Measurements from ENCODE around the gene RPP25. TPM values are rescaled to one million over a fixed set of nuclear protein-coding genes. Genes with fewer than 3 reads are reported as not detected.

The RPP25 gene
- total RNA-seq, 1 donor from 2014 or later: 11.3 TPM

GRCh38 chr15:74906450-74907162, 50.0 kb downstream of the RPP25 start, which contains the start of gene FAM219B:
FAM219B (minus strand) TSS chr15:74906851; CDS start chr15:74906800, 51 bp downstream.
- peak within 1 kb of the TSS; percentile 85 for H3K27ac ChIP-seq
- H3K9me3 ChIP-seq: no peaks in the 10 kb centered on the region
- H3K27me3 ChIP-seq: no peaks in the 10 kb centered on the region
- peaks cover 0 to 30% of the 10 kb centered on the region in 2 donors for H3K36me3 ChIP-seq
- TF ChIP-seq, protein P1, sequence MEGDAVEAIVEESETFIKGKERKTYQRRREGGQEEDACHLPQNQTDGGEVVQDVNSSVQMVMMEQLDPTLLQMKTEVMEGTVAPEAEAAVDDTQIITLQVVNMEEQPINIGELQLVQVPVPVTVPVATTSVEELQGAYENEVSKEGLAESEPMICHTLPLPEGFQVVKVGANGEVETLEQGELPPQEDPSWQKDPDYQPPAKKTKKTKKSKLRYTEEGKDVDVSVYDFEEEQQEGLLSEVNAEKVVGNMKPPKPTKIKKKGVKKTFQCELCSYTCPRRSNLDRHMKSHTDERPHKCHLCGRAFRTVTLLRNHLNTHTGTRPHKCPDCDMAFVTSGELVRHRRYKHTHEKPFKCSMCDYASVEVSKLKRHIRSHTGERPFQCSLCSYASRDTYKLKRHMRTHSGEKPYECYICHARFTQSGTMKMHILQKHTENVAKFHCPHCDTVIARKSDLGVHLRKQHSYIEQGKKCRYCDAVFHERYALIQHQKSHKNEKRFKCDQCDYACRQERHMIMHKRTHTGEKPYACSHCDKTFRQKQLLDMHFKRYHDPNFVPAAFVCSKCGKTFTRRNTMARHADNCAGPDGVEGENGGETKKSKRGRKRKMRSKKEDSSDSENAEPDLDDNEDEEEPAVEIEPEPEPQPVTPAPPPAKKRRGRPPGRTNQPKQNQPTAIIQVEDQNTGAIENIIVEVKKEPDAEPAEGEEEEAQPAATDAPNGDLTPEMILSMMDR (IDR thresholded peaks at IDR 0.05): no peak
- TF ChIP-seq POLR2A (IDR thresholded peaks at IDR 0.05): peak in 1 of 2 donors; percentile 93
- peak; percentile 82 to 84 for TF ChIP-seq POLR2AphosphoS5 (IDR thresholded peaks at IDR 0.05; ENCODE audit: insufficient read depth in 1 of 2, low read depth in 1 of 2)
- peaks cover 38% of the 10 kb centered on the region for H3K4me1 ChIP-seq
- H3K4me3 ChIP-seq: peak within 1 kb of the TSS; percentile 58 to 66
- DNase-seq (ENCODE audit: extremely low spot score in 2 of 2): peak in 1 of 2 donors; percentile 93
- intact Hi-C loops (cut with DNase I): no loop called here

- DNase-seq (ENCODE audit: extremely low spot score in 2 of 2): no peak
- TF ChIP-seq POLR2A (IDR thresholded peaks at IDR 0.05) (no peak), POLR2AphosphoS5 (IDR thresholded peaks at IDR 0.05; ENCODE audit: insufficient read depth in 1 of 2, low read depth in 1 of 2) (no peak)
- TF ChIP-seq, protein P1 (IDR thresholded peaks at IDR 0.05): no peak
- H3K36me3 ChIP-seq: peaks cover 0 to 29% of the 10 kb centered on the region in 2 donors
- H3K4me1 ChIP-seq: peaks cover 43% of the 10 kb centered on the region
- intact Hi-C loops (cut with DNase I): no loop called here
- H3K27ac ChIP-seq: peak overlapping the region; percentile 85
- peak overlapping the region; percentile 58 to 66 for H3K4me3 ChIP-seq
- H3K27me3 ChIP-seq: no peaks in the 10 kb centered on the region
- H3K9me3 ChIP-seq: no peaks in the 10 kb centered on the region
Observed at GRCh38 chr15:74906067-74906449, 50.5 kb downstream of the RPP25 start.

Small RNA genes lying within 50 kb of the gene (small RNA-seq; reads per million reads assigned to genes)
- gene RF00019: not detected

Other genes starting within 250 kb of the RPP25 start
- 1.5 TPM for gene CYP1A1, start 231.2 kb downstream of the RPP25 start, total RNA-seq
- not detected for gene CYP1A2, start 207.9 kb downstream of the RPP25 start, total RNA-seq
- 26.3 TPM for gene CSK, start 174.7 kb downstream of the RPP25 start, total RNA-seq
- gene LMAN1L, start 143.9 kb downstream of the RPP25 start, total RNA-seq: not detected
- gene CPLX3, start 130.1 kb downstream of the RPP25 start, total RNA-seq: not detected
- gene ULK3, start 113.6 kb downstream of the RPP25 start, total RNA-seq: 75.9 TPM
- gene SCAMP2, start 83.4 kb downstream of the RPP25 start, total RNA-seq: 56.7 TPM
- gene MPI, start 66.7 kb downstream of the RPP25 start, total RNA-seq: 43.2 TPM
- 51.6 TPM for gene FAM219B, start 49.9 kb downstream of the RPP25 start, total RNA-seq
- gene COX5A, start 18.7 kb downstream of the RPP25 start, total RNA-seq: 123 TPM
- 6.6 TPM for gene SCAMP5, start 38.8 kb upstream of the RPP25 start, total RNA-seq
- 23.8 TPM for gene PPCDC, start 66.8 kb upstream of the RPP25 start, total RNA-seq
- gene C15orf39, start 245.1 kb upstream of the RPP25 start, total RNA-seq: 20.9 TPM